Peyer's patch (tissue), 4 donors: ENCODE data around the gene RTP5.

Experiments
- CTCF ChIP-seq, 6 experiments: fragments of 450-650 bp in 4 of 6; fragments of 200-600 bp in 2 of 6; sonication (generic) in 1 of 6; IDR thresholded peaks; one replicate each; pipeline ENCODE4 v1.5.1; 2017 to 2019; ENCODE audit warnings: antibody characterized with exemption in 6 of 6, mild to moderate bottlenecking in 3 of 6, moderate library complexity in 1 of 6
- POLR2A ChIP-seq, 2 donors: fragments of 450-650 bp; IDR thresholded peaks; one replicate each; pipeline ENCODE4 v1.5.1; 2017; ENCODE audit warnings: antibody characterized with exemption in 2 of 2, mild to moderate bottlenecking in 2 of 2, moderate library complexity in 2 of 2

- TF ChIP-seq CTCF (IDR thresholded peaks at IDR 0.05) (no peak), POLR2A (IDR thresholded peaks at IDR 0.05) (no peak)
Measured at GRCh38 chr2:241867776-241868420, 1.6 kb upstream of the RTP5 start.
